ENCODE data around the gene GPR87.

Gene GPR87

DNA sequence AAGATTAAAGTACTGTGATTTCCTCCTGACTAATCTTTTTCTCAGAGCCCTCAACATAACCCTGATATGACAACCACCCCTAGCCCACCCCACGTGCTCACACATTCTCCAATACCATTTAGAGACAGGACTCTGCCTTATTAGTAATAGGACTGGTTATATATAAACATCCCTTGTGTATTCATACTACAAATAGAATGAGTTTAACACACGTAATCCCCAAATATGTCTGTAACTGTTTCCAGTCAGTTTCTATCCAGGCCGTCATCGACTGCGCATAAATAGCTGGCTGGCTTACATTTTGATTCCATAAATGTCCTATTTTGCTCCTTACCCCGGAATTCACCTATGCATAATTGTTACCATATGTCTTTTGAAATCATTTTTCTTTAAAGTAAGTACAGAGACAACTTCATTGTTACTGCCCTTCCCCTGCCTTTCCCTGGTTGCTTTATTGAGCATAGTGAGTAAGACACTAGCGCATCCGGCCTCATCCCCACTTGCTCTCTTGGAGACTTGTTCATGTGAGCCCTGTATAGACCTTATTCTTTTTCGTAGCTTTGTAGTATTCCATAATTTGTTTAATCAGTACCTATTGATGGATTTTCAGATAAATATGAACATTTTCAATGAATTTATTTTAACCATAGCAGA is 34.8 kb downstream of the GPR87 start:
- no peak for DNase-seq

DNA sequence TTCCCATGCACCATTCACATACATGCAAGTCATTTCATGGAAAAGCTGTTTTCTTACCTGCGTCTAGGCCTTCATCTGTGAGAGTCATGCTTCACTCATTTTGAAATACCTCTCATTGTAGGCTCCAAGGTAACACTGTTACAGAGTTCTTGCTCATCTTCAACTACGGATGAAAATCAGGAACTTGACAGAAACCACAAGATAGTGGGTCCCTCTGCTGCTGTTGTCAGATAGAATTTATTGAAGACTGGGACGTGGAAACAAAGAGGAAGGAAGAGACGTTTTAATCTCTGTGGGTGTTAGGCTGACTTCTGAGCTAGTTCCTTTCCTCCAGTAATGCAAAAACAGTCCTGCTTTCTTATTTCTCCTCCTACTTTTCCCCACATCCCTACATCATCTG is 38.4 kb downstream of the GPR87 start, which contains the start of gene P2RY14:
Gene P2RY14 (minus strand): TSS at position 313 of the 400 bp plus-strand sequence. CDS start 64,226 bp downstream, outside the sequence.
- no peak for DNase-seq

DNA sequence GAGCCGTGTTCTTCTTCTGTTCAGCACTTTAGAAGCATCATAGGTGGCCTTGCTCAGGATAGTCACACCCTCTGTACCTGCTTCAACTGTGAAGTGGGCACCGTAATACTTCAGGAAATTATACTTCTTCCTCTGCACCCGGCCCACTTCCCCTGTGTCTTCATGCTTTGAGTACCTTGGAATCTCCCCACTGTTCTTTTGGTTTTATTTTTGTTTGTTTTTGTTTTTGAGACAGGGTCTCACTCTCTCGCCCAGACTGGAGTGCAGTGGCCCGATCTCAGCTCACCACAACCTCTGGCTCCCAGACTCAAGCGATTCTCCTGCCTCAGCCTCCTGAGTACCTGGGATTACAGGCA is 40.0 kb downstream of the GPR87 start:
- DNase-seq: no peak

DNA sequence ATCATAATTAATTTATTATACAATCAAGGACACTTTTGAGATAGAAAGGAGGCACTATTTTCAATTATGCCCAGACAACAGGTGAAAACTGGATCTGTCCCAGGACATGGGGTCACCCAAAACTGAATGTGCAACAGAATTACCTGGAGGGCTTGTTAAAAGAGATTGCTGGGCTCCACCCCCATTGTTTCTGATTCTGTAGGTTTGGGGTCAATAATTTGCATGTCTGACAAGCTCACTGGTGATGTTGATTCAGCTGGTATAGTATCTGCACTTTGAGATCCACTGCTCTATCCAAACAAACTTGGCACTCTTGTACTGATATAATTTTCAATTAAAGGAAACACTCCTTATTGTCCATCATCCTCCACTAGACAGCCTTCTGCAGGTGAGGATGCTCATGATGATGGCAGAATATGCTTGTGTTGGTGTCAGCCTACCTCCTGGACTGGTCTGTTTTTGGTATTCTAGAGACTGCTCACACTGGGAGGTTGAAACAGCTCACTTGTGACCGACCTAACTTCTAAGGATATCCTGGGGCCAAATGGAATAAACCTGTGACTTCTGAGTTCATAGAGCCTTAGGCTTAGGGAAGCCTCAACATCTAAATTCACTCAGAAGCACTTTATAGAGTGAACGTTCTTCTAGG is 40.5 kb downstream of the GPR87 start:
- DNase-seq: no peak

DNA sequence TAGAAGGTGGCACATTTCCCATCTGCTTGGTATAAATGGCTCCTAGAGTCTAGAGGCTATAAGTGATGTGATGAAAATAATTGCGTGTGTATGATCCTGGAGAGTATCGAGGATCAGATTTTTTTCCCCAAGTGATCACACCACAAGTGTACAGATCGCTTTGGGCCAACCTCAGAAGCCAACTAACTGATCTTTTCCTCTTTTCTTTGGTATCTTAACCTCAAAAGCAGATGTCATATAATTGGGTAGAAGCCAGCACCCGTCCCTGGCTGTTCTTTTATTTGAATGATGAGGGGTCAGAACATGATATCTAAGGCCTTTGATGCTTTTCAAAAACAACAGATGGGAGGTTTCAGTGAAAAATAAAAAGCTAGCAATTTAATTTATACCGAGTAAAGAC is 41.5 kb downstream of the GPR87 start:
- DNase-seq: peak; percentile 46

DNA sequence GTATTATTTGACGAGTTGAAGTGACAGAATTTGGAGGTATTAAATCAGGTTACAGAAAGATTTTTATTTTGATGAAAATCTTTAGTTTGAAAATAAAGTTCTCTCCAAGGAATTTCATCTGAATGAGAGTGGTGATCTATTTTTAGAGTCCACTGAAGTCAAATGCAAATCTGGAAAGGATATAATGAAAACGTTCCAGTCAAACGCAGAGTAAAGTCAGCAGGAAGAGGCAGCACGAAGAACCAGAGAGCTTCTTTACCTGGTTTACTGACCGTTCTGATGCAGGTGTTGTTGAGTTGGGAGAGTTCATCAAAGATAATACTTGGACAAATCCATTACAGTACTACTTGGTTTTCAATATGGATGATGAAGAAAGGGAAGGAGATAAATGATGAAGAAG is 47.0 kb downstream of the GPR87 start:
- DNase-seq: no peak

DNA sequence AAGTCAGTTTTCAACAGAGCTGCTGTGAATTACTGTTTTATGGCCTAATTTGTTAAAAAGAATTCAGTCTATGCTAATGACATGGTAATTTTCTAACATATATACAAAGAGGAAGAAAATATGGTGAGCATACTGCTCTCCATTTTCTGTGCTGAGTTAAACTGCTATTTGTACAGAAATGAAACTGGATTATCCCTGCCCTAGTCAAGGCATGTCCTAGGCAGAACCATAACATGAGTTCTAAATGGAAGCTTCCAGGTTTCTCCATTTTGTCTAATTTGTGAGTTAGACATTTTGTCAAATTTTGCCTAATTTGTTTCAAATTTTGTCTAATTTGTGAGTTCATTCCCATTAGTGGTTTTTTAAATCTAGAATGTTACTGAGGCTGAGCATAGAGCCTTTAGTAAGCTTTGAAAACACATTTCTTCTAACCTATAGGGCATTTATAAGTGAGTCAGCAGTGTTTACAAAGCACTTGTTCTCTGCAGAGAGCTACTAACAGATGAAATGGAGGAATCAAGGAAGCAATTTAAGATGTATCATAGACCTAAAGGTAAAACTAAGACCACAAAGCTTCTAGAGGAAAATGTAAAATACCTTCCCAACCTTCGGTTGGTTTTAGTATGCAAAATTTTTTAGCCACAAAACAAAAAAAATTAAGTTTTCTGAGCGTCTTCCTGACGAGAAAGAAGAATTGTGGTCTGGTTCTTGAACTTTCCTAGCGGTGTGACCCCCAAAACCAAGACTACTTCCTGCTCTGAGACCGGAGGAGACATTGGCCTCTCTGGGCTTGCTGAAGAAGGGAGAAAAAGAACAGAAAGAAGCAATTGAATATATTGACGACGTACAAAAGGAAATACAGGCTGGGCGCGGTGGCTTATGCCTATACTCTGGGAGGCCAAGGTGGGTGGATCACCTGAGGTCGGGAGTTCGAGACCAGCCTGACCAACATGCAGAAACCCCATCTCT is 48.1 kb downstream of the GPR87 start:
- DNase-seq: no peak

DNA sequence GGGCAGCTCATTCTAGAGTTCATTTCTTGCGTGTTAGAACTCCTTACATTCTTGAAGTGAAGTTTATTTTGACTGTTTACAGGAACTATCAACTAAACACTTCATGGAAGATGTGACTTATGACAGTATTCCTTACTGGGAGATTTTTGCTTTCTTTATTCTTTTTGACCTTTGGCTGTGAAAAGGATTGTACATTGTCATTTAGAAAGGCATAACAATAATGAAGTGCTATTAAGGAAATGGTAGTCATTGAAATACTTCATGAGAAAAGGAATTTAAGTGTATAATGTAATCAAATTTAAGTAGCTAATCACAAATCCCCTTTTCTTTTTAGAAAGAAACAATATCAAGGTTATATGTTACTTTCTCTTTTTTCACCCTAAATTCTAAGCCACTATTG is 49.6 kb downstream of the GPR87 start:
- DNase-seq: no peak

DNA sequence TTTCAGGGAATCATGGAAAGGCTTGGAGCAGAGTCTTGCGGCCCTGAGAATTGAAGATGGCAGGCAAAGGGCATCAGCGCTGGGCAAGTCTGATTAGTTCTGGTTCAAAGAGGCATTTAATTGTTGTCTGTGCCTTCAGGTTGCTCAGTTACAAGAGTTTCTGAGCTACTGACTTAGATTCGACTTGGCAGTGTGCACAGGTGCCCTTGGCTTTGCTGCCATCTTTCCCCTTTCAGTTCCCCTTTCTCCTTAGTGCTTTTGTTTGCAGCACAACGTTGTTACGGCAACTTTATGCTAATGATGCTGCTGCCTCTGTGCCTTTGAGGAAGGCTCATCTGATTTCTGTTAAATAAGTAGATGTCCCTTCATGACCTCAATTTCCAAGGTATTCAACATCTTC is 50.8 kb downstream of the GPR87 start:
- DNase-seq: no peak

DNA sequence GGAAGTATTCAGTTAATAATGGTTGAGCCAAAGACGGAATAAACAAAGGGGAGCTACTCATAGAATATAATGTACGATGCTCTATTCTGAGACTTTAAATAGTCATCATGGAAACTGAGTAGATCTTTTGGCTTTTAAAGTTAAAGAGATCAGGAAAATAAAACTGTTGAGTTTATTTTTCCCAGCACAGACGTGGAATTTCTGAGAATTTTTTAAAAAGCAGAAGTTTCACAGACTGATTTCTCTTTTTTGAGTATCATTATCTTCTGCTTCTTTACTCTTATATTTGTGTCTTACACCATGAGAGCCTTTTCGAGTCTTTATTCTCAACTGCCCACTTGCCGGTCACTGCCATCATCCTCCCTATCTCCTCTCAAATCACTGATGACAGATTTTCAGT is 51.5 kb downstream of the GPR87 start:
- DNase-seq: no peak

DNA sequence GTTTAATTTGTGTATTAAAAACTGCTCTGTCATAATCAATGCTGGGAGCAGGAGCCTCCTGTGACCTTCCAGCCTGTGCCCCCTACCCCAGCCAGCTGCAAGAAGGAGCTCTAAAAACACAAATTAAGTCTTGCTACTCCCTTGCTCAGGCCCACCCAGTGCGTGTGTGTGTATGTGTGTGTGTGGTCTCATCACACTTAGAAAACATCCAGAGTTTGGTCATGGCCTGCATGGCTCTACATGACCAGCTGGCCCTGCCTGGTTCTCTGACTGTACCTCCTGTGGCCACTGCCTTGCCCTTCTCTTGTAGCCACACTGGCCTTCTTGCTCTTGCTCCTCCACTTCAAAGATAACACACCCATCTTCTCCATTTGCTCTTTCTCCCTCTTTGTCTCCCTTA is 52.0 kb downstream of the GPR87 start:
- DNase-seq: no peak

DNA sequence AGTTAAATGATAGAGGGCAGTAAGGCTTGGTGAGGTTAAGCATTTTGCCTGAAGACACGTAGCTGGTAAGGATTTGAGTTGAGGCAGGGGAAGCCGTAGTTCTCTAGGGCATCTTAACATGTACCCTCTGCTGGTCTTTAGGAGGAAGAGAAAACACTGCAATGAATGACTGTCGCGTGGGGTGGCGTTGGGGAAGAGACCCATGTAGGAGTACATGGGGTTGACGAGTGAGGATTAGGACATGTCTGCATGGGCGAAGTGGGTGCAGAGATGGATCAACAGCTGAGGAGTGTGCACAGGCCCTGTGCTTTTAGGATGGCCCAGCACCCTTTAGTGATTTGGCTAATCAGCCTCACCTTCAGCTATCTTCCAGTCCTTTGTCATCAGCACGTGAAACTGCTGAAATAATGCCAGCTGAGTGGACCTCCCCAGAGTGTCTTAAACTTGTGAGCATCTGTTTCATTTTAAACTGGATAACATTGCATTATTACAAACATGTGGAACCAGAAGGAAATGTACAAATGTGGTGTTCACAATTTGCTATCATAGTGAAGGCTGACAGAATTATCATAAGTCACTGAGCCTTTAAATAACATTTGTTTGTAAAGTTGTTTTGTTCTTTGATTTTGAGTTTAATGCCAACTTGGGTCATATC is 53.6 kb downstream of the GPR87 start:
- no peak for DNase-seq

DNA sequence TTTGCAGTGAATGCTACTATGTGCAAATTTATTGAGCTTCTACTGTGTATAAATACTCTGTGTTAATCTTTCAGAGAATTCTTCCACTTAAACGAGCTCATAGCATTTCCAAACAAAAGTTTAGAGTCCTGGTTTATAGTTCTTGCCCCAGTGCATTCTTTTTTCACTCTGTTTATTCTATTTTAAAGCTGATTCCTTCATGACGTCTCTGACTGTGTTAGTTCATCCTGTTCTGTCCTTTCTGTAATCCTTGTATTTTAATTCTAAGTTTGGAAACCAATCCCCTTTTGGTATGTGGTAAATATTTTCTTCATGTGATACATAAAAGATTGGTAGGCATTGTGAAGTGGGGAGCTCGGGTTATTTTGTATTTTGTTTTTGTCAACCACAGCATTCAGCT is 57.0 kb downstream of the GPR87 start:
- DNase-seq: no peak

DNA sequence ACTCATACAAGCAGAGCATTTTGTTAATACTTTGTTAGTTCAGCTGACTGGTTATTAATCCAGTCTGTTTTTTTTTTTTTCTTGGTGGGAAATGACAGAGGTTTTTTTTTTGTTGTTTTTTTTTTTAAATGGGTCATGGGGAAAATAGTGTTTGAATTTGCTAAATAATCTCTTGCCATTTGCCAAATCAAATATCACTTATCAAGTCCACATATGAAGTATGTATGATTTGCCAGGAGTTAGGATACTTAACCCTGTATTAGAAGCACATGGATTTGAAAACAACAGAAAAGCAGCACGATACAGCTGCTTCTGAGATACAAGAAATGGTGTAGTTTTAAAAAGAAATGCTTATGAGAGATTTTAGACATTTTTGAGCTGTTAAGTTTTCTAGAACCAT is 59.9 kb downstream of the GPR87 start:
- no peak for DNase-seq

DNA sequence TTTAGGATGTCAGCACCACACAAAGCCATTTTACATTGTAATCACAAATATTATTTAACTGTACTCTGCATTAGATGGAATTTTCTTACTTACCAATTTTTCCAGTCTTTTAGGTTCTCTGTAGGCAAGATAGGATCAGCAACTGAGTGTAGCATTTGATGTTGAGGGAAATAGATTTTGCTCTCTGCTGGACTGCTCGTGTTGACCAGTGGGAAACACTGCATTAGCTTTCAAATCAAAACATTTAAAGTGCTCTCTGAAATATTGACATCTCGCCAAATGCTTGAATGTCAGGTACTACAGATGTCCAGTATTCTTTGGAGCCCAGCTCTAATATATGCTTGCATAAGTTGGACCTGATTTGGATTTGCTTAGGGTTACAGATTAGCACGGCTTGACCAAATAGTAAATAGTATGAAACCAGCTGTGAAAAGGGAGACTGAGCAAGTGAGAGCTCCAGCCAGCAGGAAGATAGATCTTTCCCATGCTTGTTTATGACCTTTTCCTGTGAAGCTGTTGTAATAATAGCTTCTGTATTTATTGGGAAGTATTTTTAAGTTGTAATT is 67.8 kb downstream of the GPR87 start:
- no peak for DNase-seq

Data from NCI-H2171 (cell line).